Vagina (tissue), 2 donors: ENCODE measurements around the gene FAM200B. TPM values are rescaled to one million over a fixed set of nuclear protein-coding genes. Genes with fewer than 3 reads are reported as not detected.

Experiments
- DNase-seq, 2 donors: peaks; one replicate each; pipeline ENCODE4 v3.0.0-alpha.2; 2017; ENCODE audit errors: extremely low spot score in 2 of 2
- H3K27ac ChIP-seq: fragments of 200-600 bp; sonication (generic); one replicate; pipeline ENCODE4 v1.5.1; 2019
- H3K27me3 ChIP-seq: fragments of 200-600 bp; sonication (generic); one replicate; pipeline ENCODE4 v1.5.1; 2019
- H3K36me3 ChIP-seq, 2 donors: fragments of 200-600 bp; sonication (generic); one replicate each; pipeline ENCODE4 v1.5.1; 2017 to 2019
- H3K4me1 ChIP-seq: fragments of 200-600 bp; sonication (generic); one replicate; pipeline ENCODE4 v1.5.1; 2019
- H3K4me3 ChIP-seq, 2 donors: fragments of 200-600 bp; sonication (generic); 1 replicate in 1 of 2; 2 replicates in 1 of 2; pipeline ENCODE4 v1.5.1; 2016 to 2019
- H3K9me3 ChIP-seq: fragments of 200-600 bp; sonication (generic); one replicate; pipeline ENCODE4 v1.5.1; 2019
- POLR2A ChIP-seq, 2 donors: fragments of 450-650 bp; IDR thresholded peaks; one replicate each; pipeline ENCODE4 v1.6.1; 2017; ENCODE audit warnings: antibody characterized with exemption in 2 of 2, mild to moderate bottlenecking in 2 of 2, moderate library complexity in 2 of 2
- POLR2AphosphoS5 ChIP-seq, 2 donors: sonication (generic); formaldehyde crosslinking; IDR thresholded peaks; one replicate each; pipeline ENCODE4 v1.9.0; 2017; ENCODE audit warnings: antibody characterized with exemption in 2 of 2, mild to moderate bottlenecking in 2 of 2, low read depth in 1 of 2; ENCODE audit not compliant: insufficient read depth in 1 of 2
- intact Hi-C: fragments of 100-400 bp; cut with DNase I; formaldehyde crosslinking; loops from one replicate; pipeline ENCODE4 v1.15.1; 2023
- total RNA-seq: library from RNA; depleted of rRNA; stranded (reverse); fragments of >200 nt; gene quantifications from one replicate; pipeline ENCODE4 v1.2.3, GENCODE V29; 2016
- TF ChIP-seq, protein P1 (sequence below), 3 experiments: fragments of 450-650 bp in 2 of 3; fragments of 200-600 bp in 1 of 3; sonication (generic) in 1 of 3; IDR thresholded peaks; one replicate each; pipeline ENCODE4 v1.5.1; 2017 to 2019; ENCODE audit warnings: antibody characterized with exemption in 3 of 3, mild to moderate bottlenecking in 2 of 3, moderate library complexity in 2 of 3

The FAM200B gene
- total RNA-seq, 1 donor from 2014 or later, result 29.5 TPM

- no peak for DNase-seq
- intact Hi-C loops, result no loop called here
- H3K9me3 ChIP-seq, result no peaks in the 10 kb centered on the region
- H3K4me3 ChIP-seq, result no peak overlapping the region
- H3K27me3 ChIP-seq, result no peaks in the 10 kb centered on the region
- H3K4me1 ChIP-seq, result no peaks in the 10 kb centered on the region
- TF ChIP-seq POLR2AphosphoS5 (IDR thresholded peaks at IDR 0.05; ENCODE audit: insufficient read depth in 1 of 2, low read depth in 1 of 2) (no peak), POLR2A (IDR thresholded peaks at IDR 0.05) (no peak)
- TF ChIP-seq, protein P1, sequence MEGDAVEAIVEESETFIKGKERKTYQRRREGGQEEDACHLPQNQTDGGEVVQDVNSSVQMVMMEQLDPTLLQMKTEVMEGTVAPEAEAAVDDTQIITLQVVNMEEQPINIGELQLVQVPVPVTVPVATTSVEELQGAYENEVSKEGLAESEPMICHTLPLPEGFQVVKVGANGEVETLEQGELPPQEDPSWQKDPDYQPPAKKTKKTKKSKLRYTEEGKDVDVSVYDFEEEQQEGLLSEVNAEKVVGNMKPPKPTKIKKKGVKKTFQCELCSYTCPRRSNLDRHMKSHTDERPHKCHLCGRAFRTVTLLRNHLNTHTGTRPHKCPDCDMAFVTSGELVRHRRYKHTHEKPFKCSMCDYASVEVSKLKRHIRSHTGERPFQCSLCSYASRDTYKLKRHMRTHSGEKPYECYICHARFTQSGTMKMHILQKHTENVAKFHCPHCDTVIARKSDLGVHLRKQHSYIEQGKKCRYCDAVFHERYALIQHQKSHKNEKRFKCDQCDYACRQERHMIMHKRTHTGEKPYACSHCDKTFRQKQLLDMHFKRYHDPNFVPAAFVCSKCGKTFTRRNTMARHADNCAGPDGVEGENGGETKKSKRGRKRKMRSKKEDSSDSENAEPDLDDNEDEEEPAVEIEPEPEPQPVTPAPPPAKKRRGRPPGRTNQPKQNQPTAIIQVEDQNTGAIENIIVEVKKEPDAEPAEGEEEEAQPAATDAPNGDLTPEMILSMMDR (IDR thresholded peaks at IDR 0.05), result no peak
- no peak overlapping the region for H3K27ac ChIP-seq
- H3K36me3 ChIP-seq, result no peaks in the 10 kb centered on the region
These were observed 11.1 kb upstream of the FAM200B start for GRCh38 chr4:15670576-15670975.

DNA sequence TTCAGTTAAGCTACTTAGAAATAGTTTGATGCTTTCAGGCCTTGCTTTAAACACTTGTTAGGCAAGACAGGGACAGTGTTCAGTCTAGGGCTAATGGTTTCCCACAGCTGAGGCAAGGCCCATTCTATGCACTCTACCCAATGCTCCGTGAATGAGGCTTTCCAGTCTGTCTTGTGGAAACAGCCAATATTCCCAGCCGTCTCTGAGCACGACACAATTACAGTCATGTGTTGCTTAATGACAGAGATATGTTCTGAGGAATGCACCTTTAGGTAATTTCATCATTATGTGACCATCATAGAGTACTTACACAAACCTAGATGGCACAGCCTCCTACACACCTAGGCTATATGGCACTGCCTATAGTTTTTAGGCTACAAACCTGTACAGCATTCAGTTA lies 9.5 kb upstream of the FAM200B start:
- Histone ChIP-seq H3K27ac (no peak overlapping the region), H3K27me3 (no peaks in the 10 kb centered on the region), H3K4me1 (no peaks in the 10 kb centered on the region), H3K36me3 (no peaks in the 10 kb centered on the region), H3K9me3 (no peaks in the 10 kb centered on the region), H3K4me3 (no peak overlapping the region)
- DNase-seq, result no peak
- TF ChIP-seq, protein P1 (IDR thresholded peaks at IDR 0.05), result no peak
- TF ChIP-seq POLR2A (IDR thresholded peaks at IDR 0.05), result no peak
- no peak for TF ChIP-seq POLR2AphosphoS5 (IDR thresholded peaks at IDR 0.05; ENCODE audit: insufficient read depth in 1 of 2, low read depth in 1 of 2)
- intact Hi-C loops, result no loop called here

- DNase-seq, result no peak
- intact Hi-C loops, result no loop called here
- Histone ChIP-seq H3K36me3 (no peaks in the 10 kb centered on the region), H3K4me1 (no peaks in the 10 kb centered on the region), H3K27me3 (no peaks in the 10 kb centered on the region), H3K9me3 (no peaks in the 10 kb centered on the region), H3K27ac (no peak overlapping the region), H3K4me3 (no peak overlapping the region)
- TF ChIP-seq POLR2AphosphoS5 (IDR thresholded peaks at IDR 0.05; ENCODE audit: insufficient read depth in 1 of 2, low read depth in 1 of 2) (no peak), POLR2A (IDR thresholded peaks at IDR 0.05) (no peak)
- TF ChIP-seq, protein P1 (IDR thresholded peaks at IDR 0.05), result no peak
These were observed 8.3 kb upstream of the FAM200B start for GRCh38 chr4:15673337-15673736.

GRCh38 chr4:15674046-15674445 lies 7.6 kb upstream of the FAM200B start:
- H3K9me3 ChIP-seq, result no peaks in the 10 kb centered on the region
- no peaks in the 10 kb centered on the region for H3K36me3 ChIP-seq
- H3K4me1 ChIP-seq, result no peaks in the 10 kb centered on the region
- no peak overlapping the region for H3K4me3 ChIP-seq
- H3K27me3 ChIP-seq, result no peaks in the 10 kb centered on the region
- intact Hi-C loops, result no loop called here
- no peak for DNase-seq
- H3K27ac ChIP-seq, result no peak overlapping the region
- TF ChIP-seq POLR2AphosphoS5 (IDR thresholded peaks at IDR 0.05; ENCODE audit: insufficient read depth in 1 of 2, low read depth in 1 of 2) (no peak), POLR2A (IDR thresholded peaks at IDR 0.05) (no peak)
- TF ChIP-seq, protein P1 (IDR thresholded peaks at IDR 0.05), result no peak

DNA sequence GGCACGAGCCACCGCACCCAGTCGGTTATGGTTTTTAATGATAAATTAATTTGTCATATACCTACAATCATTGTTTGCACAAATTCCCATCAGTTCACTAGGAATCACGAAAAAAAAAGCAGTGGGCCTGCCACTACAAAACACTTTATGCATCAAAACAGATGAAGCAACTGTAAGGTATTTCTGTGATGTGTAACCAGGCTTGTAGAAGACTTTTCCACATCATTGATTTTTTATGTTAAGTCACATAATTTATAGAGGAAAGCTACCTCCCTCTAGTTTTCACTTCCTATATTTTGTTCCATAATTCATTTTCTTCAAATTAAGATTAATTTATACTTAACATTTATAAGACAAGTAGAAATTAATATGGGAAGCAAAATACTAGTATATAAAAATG lies 6.7 kb upstream of the FAM200B start:
- intact Hi-C loops, result no loop called here
- H3K4me1 ChIP-seq, result no peaks in the 10 kb centered on the region
- no peak overlapping the region for H3K27ac ChIP-seq
- H3K27me3 ChIP-seq, result no peaks in the 10 kb centered on the region
- TF ChIP-seq POLR2A (IDR thresholded peaks at IDR 0.05), result no peak
- TF ChIP-seq, protein P1 (IDR thresholded peaks at IDR 0.05), result no peak
- TF ChIP-seq POLR2AphosphoS5 (IDR thresholded peaks at IDR 0.05; ENCODE audit: insufficient read depth in 1 of 2, low read depth in 1 of 2), result no peak
- no peaks in the 10 kb centered on the region for H3K36me3 ChIP-seq
- no peak overlapping the region for H3K4me3 ChIP-seq
- DNase-seq, result no peak
- H3K9me3 ChIP-seq, result no peaks in the 10 kb centered on the region
